K562 (cell line): ENCODE measurements around the gene CCDC50. TPM values are rescaled to one million over a fixed set of nuclear protein-coding genes. Genes with fewer than 3 reads are reported as not detected.

Experiments used
- REST ChIP-seq, 2 experiments: fragments of 450-650 bp; formaldehyde crosslinking in 1 of 2; IDR thresholded peaks; 2 replicates each; pipeline versions ENCODE4 v1.4.0 to v1.6.1; 2014 to 2020; ENCODE audit warnings: mild to moderate bottlenecking in 2 of 2, borderline replicate concordance in 1 of 2, low read depth in 1 of 2
- RFX5 ChIP-seq: IDR thresholded peaks from 2 replicates; pipeline ENCODE4 v1.6.1; 2011; ENCODE audit warnings: low read depth, mild to moderate bottlenecking, improper control_type of control experiment, low read length
- polyA plus RNA-seq, 8 experiments: library from polyadenylated mRNA; depleted of rRNA in 4 of 8; stranded (reverse) in 5 of 8; unstranded in 3 of 8; fragments of >200 nt; fragmentation: Nextera tagmentation in 2 of 8; fragmentation: Illumina TruSeq in 1 of 8; extraction: Ambion mirVana in 2 of 8; extraction: Trizol in 1 of 8; gene quantifications; 2 replicates each; pipeline versions ENCODE4 v1.2.1 to v1.2.3, GENCODE V29; 2011 to 2014; ENCODE audit warnings: inconsistent platforms in 1 of 8, missing spikeins in 1 of 8
- total RNA-seq, 7 experiments: library from RNA; depleted of rRNA in 6 of 7; stranded (reverse); fragments of >200 nt in 6 of 7; fragmentation: Illumina TruSeq in 2 of 7; extraction: Trizol in 2 of 7; gene quantifications; 2 replicates each; pipeline versions ENCODE4 v1.2.1 to v1.2.3, GENCODE V29; 2011 to 2021; ENCODE audit warnings: low replicate concordance in 1 of 7
- TF ChIP-seq, protein P1 (sequence below): sonication (generic); formaldehyde crosslinking; IDR thresholded peaks from 2 replicates; pipeline ENCODE4 v1.8.1; 2023; ENCODE audit warnings: missing genetic modification reagents, mild to moderate bottlenecking, borderline replicate concordance
- TF ChIP-seq, protein P2 (sequence below): fragments of 450-650 bp; IDR thresholded peaks from 2 replicates; pipeline ENCODE4 v1.6.1; 2017; ENCODE audit warnings: antibody characterized with exemption

Gene CCDC50
- total and polyA plus RNA-seq, 9 of the 15 experiments (the other 6 are each of a cell fraction or from before 2014, with no cell fraction given): 8.4 to 63.4 (median 40.4) TPM

DNA sequence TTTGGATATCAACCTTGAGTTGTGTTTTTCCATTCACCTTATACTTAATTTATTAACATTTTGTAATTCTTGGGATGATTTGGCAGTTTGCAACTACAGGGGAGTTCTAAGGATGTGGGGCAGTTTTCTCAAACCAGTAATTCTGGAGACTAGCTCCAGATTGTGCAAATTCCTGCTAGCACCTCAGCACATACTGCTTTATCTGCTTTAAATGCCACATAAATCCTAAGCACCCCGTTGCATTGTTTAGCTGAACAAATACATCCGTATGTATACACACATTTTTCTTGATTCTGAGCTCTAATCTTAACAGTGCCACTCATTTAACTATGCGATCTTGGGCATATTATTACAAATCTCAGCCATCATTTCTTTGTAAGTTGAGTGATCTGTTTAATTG, 18.0 kb downstream of the CCDC50 start (continued):
- TF ChIP-seq REST (IDR thresholded peaks at IDR 0.05; ENCODE audit: borderline replicate concordance): no peak
- TF ChIP-seq REST (CRISPR knock-in tag; IDR thresholded peaks at IDR 0.05; ENCODE audit: low read depth): no peak
- TF ChIP-seq, protein P1, sequence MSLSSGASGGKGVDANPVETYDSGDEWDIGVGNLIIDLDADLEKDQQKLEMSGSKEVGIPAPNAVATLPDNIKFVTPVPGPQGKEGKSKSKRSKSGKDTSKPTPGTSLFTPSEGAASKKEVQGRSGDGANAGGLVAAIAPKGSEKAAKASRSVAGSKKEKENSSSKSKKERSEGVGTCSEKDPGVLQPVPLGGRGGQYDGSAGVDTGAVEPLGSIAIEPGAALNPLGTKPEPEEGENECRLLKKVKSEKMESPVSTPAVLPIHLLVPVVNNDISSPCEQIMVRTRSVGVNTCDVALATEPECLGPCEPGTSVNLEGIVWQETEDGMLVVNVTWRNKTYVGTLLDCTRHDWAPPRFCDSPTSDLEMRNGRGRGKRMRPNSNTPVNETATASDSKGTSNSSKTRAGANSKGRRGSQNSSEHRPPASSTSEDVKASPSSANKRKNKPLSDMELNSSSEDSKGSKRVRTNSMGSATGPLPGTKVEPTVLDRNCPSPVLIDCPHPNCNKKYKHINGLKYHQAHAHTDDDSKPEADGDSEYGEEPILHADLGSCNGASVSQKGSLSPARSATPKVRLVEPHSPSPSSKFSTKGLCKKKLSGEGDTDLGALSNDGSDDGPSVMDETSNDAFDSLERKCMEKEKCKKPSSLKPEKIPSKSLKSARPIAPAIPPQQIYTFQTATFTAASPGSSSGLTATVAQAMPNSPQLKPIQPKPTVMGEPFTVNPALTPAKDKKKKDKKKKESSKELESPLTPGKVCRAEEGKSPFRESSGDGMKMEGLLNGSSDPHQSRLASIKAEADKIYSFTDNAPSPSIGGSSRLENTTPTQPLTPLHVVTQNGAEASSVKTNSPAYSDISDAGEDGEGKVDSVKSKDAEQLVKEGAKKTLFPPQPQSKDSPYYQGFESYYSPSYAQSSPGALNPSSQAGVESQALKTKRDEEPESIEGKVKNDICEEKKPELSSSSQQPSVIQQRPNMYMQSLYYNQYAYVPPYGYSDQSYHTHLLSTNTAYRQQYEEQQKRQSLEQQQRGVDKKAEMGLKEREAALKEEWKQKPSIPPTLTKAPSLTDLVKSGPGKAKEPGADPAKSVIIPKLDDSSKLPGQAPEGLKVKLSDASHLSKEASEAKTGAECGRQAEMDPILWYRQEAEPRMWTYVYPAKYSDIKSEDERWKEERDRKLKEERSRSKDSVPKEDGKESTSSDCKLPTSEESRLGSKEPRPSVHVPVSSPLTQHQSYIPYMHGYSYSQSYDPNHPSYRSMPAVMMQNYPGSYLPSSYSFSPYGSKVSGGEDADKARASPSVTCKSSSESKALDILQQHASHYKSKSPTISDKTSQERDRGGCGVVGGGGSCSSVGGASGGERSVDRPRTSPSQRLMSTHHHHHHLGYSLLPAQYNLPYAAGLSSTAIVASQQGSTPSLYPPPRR (CRISPR knock-in tag): no peak
- no peak for TF ChIP-seq RFX5
- TF ChIP-seq, protein P2, sequence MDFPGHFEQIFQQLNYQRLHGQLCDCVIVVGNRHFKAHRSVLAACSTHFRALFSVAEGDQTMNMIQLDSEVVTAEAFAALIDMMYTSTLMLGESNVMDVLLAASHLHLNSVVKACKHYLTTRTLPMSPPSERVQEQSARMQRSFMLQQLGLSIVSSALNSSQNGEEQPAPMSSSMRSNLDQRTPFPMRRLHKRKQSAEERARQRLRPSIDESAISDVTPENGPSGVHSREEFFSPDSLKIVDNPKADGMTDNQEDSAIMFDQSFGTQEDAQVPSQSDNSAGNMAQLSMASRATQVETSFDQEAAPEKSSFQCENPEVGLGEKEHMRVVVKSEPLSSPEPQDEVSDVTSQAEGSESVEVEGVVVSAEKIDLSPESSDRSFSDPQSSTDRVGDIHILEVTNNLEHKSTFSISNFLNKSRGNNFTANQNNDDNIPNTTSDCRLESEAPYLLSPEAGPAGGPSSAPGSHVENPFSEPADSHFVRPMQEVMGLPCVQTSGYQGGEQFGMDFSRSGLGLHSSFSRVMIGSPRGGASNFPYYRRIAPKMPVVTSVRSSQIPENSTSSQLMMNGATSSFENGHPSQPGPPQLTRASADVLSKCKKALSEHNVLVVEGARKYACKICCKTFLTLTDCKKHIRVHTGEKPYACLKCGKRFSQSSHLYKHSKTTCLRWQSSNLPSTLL: no peak
